Astrocyte of the spinal cord (primary cell): ENCODE data around the gene LENG1.
A peak's percentile ranks its signal among the peaks of the same experiment; 100 is the strongest.
"Not testable (repeated sequence)": the region's sequence is repeated elsewhere in the genome, so short reads cannot be mapped to it uniquely, and the experiment has no call there.

Experiments used
- DNase-seq: peaks from one replicate; pipeline ENCODE4 v3.0.0; 2011; ENCODE audit warnings: low read depth, low spot score
- H3K4me3 ChIP-seq: 2 replicates; pipeline ENCODE4 v1.5.1; 2011; ENCODE audit warnings: low read depth, mild to moderate bottlenecking, low read length, moderate library complexity
- in situ Hi-C: cut with HindIII; loops from 2 replicates; pipeline ENCODE4 v1.10.0; 2017; ENCODE audit warnings: low sequenced_read_pairs
- TF ChIP-seq, protein P1 (sequence below): IDR thresholded peaks from 2 replicates; pipeline ENCODE4 v1.5.1; 2012; ENCODE audit warnings: low read depth, mild to moderate bottlenecking, low read length, inconsistent platforms

Gene LENG1

DNA sequence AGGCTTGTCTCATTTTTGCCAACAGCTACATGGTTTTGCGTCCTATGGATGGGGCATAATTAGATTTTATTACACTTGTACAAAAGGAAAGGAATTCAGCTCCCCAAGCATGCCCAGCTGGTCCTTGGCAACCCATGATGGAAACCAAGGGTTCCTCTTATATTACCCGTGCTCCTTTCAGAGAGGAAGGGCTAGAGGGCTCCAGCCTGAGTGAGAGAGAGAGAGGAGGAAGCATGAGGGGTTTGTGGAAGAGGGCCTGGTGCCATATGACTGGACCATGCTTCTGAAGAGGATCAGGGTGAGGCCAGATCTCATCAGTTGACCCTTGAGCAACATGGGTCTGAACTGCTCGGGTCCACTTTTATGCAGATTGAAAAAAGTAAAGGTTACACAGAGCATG, 37.6 kb upstream of the LENG1 start:
- in situ Hi-C loops: no loop called here
- H3K4me3 ChIP-seq: no peak overlapping the region
- TF ChIP-seq, protein P1, sequence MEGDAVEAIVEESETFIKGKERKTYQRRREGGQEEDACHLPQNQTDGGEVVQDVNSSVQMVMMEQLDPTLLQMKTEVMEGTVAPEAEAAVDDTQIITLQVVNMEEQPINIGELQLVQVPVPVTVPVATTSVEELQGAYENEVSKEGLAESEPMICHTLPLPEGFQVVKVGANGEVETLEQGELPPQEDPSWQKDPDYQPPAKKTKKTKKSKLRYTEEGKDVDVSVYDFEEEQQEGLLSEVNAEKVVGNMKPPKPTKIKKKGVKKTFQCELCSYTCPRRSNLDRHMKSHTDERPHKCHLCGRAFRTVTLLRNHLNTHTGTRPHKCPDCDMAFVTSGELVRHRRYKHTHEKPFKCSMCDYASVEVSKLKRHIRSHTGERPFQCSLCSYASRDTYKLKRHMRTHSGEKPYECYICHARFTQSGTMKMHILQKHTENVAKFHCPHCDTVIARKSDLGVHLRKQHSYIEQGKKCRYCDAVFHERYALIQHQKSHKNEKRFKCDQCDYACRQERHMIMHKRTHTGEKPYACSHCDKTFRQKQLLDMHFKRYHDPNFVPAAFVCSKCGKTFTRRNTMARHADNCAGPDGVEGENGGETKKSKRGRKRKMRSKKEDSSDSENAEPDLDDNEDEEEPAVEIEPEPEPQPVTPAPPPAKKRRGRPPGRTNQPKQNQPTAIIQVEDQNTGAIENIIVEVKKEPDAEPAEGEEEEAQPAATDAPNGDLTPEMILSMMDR: no peak
- DNase-seq: no peak

DNA sequence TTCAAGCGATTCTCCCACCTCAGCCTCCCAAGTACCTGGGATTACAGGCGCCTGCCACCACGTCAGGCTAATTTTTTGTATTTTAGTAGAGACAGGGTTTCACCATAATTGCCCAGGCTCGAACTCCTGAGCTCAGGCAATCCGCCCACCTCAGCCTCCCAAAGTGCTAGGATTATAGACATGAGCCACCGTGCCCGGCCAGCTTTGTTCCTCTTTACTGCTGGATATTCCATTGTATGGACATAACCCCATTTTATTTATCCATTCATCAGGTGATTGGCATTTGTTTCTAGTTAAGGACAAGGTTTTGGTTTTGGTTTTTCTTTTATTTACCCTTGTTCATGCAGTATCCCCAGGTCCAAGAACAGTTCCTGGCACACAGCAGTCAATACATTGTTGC, 37.0 kb upstream of the LENG1 start:
- TF ChIP-seq, protein P1: no peak
- no peak for DNase-seq
- in situ Hi-C loops: no loop called here
- no peak overlapping the region for H3K4me3 ChIP-seq

DNA sequence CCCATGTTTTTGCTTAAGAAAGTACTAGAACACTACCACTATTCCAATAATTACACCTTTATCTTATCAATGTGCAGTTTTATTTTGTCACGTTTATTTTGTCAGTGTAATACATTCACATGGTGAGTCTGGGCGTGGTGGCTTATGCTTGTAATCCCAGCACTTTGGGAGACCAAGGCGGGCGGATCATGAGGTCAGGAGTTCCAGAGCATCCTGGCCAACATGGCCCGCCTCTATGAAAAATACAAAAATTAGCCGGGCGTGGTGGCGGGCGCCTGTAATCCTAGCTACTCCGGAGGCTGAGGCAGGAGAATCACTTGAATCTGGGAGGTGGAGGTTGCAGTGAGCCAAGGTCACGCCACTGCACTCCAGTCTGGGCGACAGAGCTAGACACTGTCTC, 34.9 kb upstream of the LENG1 start:
- DNase-seq, in situ Hi-C loops: not testable (repeated sequence)

DNA sequence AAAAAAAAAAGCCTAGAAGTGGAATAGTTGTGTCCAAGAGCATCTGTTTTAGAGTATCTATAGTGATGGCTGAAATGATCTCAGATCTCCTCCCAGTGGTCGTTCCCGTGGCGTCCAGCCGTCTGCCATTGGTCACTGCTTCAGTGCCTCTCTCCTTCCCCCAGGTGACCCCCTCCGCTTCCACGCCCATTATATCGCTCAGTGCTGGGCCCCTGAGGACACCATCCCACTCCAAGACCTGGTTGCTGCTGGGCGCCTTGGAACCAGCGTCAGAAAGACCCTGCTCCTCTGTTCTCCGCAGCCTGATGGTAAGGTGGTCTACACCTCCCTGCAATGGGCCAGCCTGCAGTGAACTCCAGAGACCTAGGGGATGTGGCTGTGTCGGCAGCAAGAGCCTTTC, 33.5 kb upstream of the LENG1 start:
- TF ChIP-seq, protein P1: no peak
- H3K4me3 ChIP-seq: no peak overlapping the region
- in situ Hi-C loops: no loop called here
- no peak for DNase-seq

More for the DNA sequence above, 34.9 kb upstream of the LENG1 start:
- not testable (repeated sequence) for H3K4me3 ChIP-seq

DNA sequence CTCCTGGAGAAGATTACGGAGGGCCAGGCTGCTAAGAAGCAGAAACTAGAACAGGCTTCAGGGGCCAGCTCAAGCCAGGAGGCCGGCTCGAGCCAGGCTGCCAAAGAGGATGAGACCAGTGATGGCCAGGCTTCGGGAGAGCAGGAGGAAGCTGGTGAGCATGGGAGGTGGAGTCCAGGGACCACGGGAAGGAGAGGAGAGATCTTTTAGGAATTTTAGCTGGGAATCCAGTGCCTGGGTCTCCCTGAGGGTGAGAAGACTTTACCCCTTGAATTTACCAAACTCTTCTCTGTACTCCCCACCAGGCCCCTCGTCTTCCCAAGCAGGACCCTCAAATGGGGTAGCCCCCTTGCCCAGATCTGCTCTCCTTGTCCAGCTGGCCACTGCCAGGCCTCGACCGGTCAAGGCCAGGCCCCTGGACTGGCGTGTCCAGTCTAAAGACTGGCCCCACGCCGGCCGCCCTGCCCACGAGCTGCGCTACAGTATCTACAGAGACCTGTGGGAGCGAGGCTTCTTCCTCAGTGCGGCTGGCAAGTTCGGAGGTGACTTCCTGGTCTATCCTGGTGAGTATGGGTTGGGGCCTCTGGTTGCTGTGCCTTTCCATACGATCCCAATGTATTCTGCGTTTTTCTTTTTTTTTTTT, 32.4 kb upstream of the LENG1 start:
- TF ChIP-seq, protein P1: no peak
- no peak for DNase-seq
- in situ Hi-C loops: no loop called here
- peak overlapping the region; percentile 80 for H3K4me3 ChIP-seq

DNA sequence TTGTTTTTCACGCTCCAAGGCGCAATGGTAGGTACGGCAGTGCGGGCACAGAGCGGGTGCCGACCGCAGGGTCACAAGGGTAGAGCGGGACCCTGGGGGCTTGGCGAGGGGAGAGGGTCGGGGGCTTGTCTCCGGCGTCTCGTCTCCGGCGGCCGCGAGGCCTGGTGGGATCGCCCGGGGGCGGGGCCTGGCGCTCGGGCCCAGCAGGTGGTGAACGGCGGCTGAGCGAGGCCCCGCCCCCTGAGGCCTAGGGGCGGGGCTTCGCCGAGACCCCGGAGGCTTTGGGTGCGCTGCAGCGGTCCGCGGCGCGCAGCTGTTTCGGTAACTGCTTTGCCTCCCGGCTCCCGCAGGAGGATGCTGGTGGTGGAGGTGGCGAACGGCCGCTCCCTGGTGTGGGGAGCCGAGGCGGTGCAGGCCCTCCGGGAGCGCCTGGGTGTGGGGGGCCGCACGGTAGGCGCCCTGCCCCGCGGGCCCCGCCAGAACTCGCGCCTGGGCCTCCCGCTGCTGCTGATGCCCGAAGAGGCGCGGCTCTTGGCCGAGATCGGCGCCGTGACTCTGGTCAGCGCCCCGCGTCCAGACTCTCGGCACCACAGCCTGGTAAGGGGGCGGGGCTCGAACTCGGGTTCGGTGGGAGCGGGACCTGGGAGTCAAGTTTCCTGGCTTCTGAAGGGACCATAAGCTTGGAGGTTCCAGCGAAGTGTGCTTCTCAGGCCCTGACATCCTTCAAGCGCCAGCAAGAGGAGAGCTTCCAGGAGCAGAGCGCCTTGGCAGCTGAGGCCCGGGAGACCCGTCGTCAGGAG, 31.7 kb upstream of the LENG1 start, which contains the start of gene TSEN34:
Gene TSEN34, plus strand, starts transcription at position 298 of the 800 bp plus-strand sequence. Its CDS starts 57 bp downstream, at position 355.
- H3K4me3 ChIP-seq: peak within 1 kb of the TSS; percentile 80
- TF ChIP-seq, protein P1: no peak
- in situ Hi-C loops: no loop called here
- DNase-seq: peak; percentile 52

DNA sequence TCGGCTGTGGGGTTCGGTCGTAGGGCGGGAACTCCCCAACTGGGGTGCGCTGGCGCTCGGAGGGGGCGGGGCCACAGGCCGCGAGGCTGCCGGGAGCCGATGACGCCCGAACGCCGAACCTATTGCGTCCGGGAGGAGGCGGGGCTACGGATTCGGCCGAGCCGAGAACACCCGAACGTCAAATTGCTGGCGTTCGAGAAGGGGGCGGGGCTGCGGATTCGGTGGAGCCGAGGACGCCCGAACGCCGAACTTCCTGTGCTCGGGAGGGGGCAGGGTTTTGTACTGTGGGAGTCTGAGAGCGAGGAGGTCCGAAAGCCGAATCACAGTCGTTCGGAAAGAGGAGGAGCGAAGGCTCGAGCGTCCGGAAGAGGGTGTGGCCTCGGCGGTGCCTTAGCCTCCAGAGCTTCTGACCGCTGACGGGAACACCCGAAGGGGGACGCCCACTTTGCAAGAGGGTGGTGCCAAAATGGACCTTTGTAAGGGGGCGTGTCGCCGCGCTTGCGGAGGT, 31.0 kb upstream of the LENG1 start:
- TF ChIP-seq, protein P1: no peak
- H3K4me3 ChIP-seq: peak overlapping the region; percentile 80
- in situ Hi-C loops: no loop called here
- peak; percentile 100 for DNase-seq
